Peyer's patch (tissue), 4 donors: Measurements from ENCODE around the gene KCNK2.

Source experiments
- POLR2A ChIP-seq, 2 donors: fragments of 450-650 bp; IDR thresholded peaks; one replicate each; pipeline ENCODE4 v1.5.1; 2017; ENCODE audit warnings: antibody characterized with exemption in 2 of 2, mild to moderate bottlenecking in 2 of 2, moderate library complexity in 2 of 2
- TF ChIP-seq, protein P1 (sequence below), 6 experiments: fragments of 450-650 bp in 4 of 6; fragments of 200-600 bp in 2 of 6; sonication (generic) in 1 of 6; IDR thresholded peaks; one replicate each; pipeline ENCODE4 v1.5.1; 2017 to 2019; ENCODE audit warnings: antibody characterized with exemption in 6 of 6, mild to moderate bottlenecking in 3 of 6, moderate library complexity in 1 of 6

DNA sequence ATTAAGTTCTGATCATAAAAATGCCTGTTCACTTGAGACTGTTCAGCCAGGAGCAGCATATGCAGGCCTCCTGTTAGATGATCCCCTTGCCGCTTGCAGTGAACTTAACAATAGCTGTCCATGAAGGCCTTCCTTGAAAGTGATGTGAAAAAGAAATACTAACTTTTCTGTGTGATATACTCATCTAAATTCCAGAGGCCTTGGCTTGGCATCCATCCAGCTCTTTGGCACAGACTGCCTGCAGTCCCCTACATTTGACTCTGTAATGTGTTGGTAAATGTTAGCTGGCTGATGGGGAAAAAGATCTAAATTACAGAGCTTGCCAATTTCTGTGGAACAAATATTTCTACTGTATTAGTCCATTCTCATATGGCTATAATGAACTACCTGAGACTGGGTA is 73.7 kb downstream of the KCNK2 start:
- TF ChIP-seq, protein P1, sequence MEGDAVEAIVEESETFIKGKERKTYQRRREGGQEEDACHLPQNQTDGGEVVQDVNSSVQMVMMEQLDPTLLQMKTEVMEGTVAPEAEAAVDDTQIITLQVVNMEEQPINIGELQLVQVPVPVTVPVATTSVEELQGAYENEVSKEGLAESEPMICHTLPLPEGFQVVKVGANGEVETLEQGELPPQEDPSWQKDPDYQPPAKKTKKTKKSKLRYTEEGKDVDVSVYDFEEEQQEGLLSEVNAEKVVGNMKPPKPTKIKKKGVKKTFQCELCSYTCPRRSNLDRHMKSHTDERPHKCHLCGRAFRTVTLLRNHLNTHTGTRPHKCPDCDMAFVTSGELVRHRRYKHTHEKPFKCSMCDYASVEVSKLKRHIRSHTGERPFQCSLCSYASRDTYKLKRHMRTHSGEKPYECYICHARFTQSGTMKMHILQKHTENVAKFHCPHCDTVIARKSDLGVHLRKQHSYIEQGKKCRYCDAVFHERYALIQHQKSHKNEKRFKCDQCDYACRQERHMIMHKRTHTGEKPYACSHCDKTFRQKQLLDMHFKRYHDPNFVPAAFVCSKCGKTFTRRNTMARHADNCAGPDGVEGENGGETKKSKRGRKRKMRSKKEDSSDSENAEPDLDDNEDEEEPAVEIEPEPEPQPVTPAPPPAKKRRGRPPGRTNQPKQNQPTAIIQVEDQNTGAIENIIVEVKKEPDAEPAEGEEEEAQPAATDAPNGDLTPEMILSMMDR (IDR thresholded peaks at IDR 0.05) = no peak
- TF ChIP-seq POLR2A (IDR thresholded peaks at IDR 0.05) = no peak
